Activated naive CD8-positive, alpha-beta T cell treated with anti-CD3 and anti-CD28 coated beads, Interleukin-2, amount 50 U/mL, for 24 hours (primary cell): ENCODE data around the gene MLLT3.
A peak's percentile ranks its signal among the peaks of the same experiment; 100 is the strongest.

Experiments
- ATAC-seq: fragments of 150-1000 bp; cut with Tn5 transposase; one replicate; pipeline ENCODE4 v1.10.0; 2021
- DNase-seq: peaks from one replicate; pipeline ENCODE4 v3.0.0; 2021
- H3K27ac Mint-ChIP-seq: one replicate; pipeline ENCODE4 v1.8.0; 2021; ENCODE audit warnings: mild to moderate bottlenecking, mixed read lengths
- H3K27me3 Mint-ChIP-seq: one replicate; pipeline ENCODE4 v1.8.0; 2021; ENCODE audit warnings: mixed read lengths
- H3K36me3 Mint-ChIP-seq: one replicate; pipeline ENCODE4 v1.8.0; 2021; ENCODE audit warnings: low read depth, mixed read lengths
- H3K4me1 Mint-ChIP-seq: one replicate; pipeline ENCODE4 v1.8.0; 2021; ENCODE audit warnings: mixed read lengths
- H3K4me3 Mint-ChIP-seq: one replicate; pipeline ENCODE4 v1.8.0; 2021; ENCODE audit warnings: mild to moderate bottlenecking, moderate library complexity, mixed read lengths
- H3K9me3 Mint-ChIP-seq: one replicate; pipeline ENCODE4 v1.8.0; 2021; ENCODE audit warnings: mixed read lengths

The MLLT3 gene

DNA sequence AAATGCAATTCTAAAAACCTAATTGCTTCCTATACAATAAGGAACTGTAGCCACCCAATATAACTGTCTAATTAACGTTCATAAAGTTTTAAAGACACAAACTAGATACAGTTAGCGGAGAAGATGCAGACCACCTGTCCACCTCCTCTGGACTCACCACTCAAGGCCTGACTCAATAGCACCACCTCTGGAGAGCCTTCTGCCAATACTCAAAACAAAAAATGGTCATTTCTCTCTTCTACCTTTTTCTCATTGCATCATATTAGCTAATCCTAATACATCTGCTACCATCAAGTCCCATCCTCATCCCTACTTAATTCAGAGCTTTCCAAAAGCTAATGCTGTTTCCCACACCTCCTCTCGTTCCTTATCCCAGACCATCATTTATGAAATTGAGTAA is 159.9 kb downstream of the MLLT3 start:
- no peak overlapping the region for H3K27ac Mint-ChIP-seq
- no peak overlapping the region for H3K4me3 Mint-ChIP-seq
- H3K27me3 Mint-ChIP-seq: no peaks in the 10 kb centered on the region
- no peaks in the 10 kb centered on the region for H3K9me3 Mint-ChIP-seq
- H3K36me3 Mint-ChIP-seq: no peaks in the 10 kb centered on the region
- ATAC-seq (no peak), DNase-seq (no peak)
- peaks cover 58% of the 10 kb centered on the region for H3K4me1 Mint-ChIP-seq

DNA sequence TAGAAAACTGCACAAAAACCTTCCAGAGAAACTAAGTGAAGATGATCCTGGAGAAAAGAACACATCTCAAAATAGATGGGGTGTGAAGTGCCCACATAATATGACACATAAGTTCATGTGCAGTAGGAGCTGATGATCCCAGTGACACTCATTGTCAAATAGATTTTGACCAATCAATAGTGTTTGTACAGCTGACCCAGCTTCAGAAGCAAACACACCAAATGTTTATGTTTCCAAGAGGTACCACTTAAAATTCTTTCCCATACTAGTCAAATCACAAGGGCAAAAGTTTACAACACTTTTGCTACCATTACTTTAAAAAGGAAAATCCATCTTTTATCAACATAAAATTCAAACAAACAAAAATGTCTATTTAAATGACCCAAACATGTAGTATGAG is 175.0 kb downstream of the MLLT3 start:
- Mint-ChIP-seq H3K27ac (no peak overlapping the region), H3K4me1 (peaks cover 27% of the 10 kb centered on the region), H3K4me3 (no peak overlapping the region), H3K9me3 (no peaks in the 10 kb centered on the region), H3K27me3 (no peaks in the 10 kb centered on the region), H3K36me3 (peaks cover 4% of the 10 kb centered on the region)
- no peak for DNase-seq
- no peak for ATAC-seq

DNA sequence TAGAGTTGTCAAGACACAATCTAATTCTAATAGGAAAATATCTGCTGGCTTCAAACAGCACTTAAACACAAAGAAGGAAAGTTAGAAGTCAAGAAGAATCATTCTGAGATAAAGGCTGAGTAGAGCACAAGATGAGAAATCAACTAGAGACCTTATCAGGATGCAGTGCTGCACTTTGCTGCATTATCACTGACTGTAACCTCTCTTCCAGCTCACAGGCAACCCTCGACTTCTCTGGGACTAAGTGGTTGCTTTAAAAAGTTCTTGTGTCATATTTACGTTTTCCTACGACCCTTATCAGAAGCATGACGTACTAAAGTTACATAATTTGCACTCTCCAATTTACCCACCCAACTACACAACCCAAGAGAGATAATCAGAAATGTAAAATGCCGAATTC is 176.1 kb downstream of the MLLT3 start:
- DNase-seq (no peak), ATAC-seq (no peak)
- Mint-ChIP-seq H3K4me1 (peaks cover 36% of the 10 kb centered on the region), H3K4me3 (no peak overlapping the region), H3K9me3 (no peaks in the 10 kb centered on the region), H3K27me3 (no peaks in the 10 kb centered on the region), H3K36me3 (peaks cover 4% of the 10 kb centered on the region), H3K27ac (no peak overlapping the region)

- DNase-seq (no peak), ATAC-seq (no peak)
- H3K36me3 Mint-ChIP-seq: peaks cover 11% of the 10 kb centered on the region
- peaks cover 64% of the 10 kb centered on the region for H3K4me1 Mint-ChIP-seq
- no peak overlapping the region for H3K4me3 Mint-ChIP-seq
- H3K27ac Mint-ChIP-seq: peak overlapping the region; percentile 77
- no peaks in the 10 kb centered on the region for H3K9me3 Mint-ChIP-seq
- H3K27me3 Mint-ChIP-seq: no peaks in the 10 kb centered on the region
Observed at GRCh38 chr9:20442461-20443319, 179.6 kb downstream of the MLLT3 start.

GRCh38 chr9:20441711-20442423 is 180.4 kb downstream of the MLLT3 start:
- peak; percentile 87 for ATAC-seq
- H3K27me3 Mint-ChIP-seq: no peaks in the 10 kb centered on the region
- no peaks in the 10 kb centered on the region for H3K9me3 Mint-ChIP-seq
- H3K27ac Mint-ChIP-seq: peak overlapping the region; percentile 77
- H3K36me3 Mint-ChIP-seq: peaks cover 8% of the 10 kb centered on the region
- no peak for DNase-seq
- H3K4me3 Mint-ChIP-seq: peak overlapping the region; percentile 50
- H3K4me1 Mint-ChIP-seq: peaks cover 63% of the 10 kb centered on the region

- Mint-ChIP-seq H3K4me1 (peaks cover 68% of the 10 kb centered on the region), H3K9me3 (no peaks in the 10 kb centered on the region), H3K27ac (peak overlapping the region; percentile 77), H3K4me3 (peak overlapping the region; percentile 50), H3K36me3 (peaks cover 7% of the 10 kb centered on the region), H3K27me3 (no peaks in the 10 kb centered on the region)
- no peak for ATAC-seq
- DNase-seq: no peak
Observed at GRCh38 chr9:20441166-20441565, 181.1 kb downstream of the MLLT3 start.

DNA sequence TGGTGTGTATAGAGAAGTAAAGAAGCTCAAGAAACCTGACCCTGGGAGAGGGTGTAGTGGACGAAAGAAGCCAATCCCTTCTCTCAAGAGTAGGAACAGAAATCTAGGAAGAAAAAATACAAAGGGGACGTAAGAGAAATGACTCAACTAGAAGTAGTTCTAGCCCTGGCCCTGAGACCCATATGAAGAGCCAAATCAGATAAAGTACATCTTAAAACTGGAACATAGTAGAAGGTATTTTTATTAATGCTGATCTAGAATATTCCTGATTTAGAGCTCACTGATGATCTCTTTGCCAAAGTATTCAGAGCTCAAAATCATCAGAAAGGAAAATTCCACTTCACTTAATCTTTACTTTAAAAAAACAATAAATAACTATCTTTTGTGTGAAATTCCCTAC is 184.8 kb downstream of the MLLT3 start:
- no peak overlapping the region for H3K27ac Mint-ChIP-seq
- peaks cover 50% of the 10 kb centered on the region for H3K4me1 Mint-ChIP-seq
- DNase-seq: no peak
- no peaks in the 10 kb centered on the region for H3K27me3 Mint-ChIP-seq
- H3K9me3 Mint-ChIP-seq: no peaks in the 10 kb centered on the region
- no peak for ATAC-seq
- H3K36me3 Mint-ChIP-seq: peaks cover 11% of the 10 kb centered on the region
- no peak overlapping the region for H3K4me3 Mint-ChIP-seq

GRCh38 chr9:20436476-20437195 is 185.7 kb downstream of the MLLT3 start:
- peak; percentile 38 for ATAC-seq
- no peak overlapping the region for H3K27ac Mint-ChIP-seq
- H3K4me1 Mint-ChIP-seq: peaks cover 41% of the 10 kb centered on the region
- H3K9me3 Mint-ChIP-seq: no peaks in the 10 kb centered on the region
- H3K4me3 Mint-ChIP-seq: no peak overlapping the region
- DNase-seq: no peak
- H3K36me3 Mint-ChIP-seq: peaks cover 11% of the 10 kb centered on the region
- no peaks in the 10 kb centered on the region for H3K27me3 Mint-ChIP-seq

DNA sequence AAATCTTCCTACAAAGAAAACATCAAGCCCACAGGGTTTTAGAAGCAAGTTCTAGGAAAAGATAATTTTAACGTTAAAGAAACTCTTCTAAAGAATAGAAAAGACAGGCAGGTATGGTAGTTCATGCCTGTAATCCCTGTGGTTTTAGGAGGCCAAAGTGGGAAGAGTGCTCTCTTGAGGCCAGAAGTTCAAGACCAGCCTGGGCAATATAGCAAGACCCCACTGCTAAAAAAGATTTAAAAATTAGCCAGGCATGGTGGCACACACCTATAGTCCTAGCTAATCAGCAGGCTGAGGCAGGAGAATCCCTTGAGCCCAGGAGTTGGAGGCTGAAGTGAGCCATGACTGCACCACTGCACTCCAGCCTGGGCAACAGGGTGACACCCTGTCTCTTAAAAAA is 193.3 kb downstream of the MLLT3 start:
- Mint-ChIP-seq H3K4me3 (no peak overlapping the region), H3K4me1 (peaks cover 7% of the 10 kb centered on the region), H3K36me3 (peaks cover 4% of the 10 kb centered on the region), H3K9me3 (no peaks in the 10 kb centered on the region), H3K27me3 (no peaks in the 10 kb centered on the region), H3K27ac (no peak overlapping the region)
- DNase-seq (no peak), ATAC-seq (no peak)

- no peaks in the 10 kb centered on the region for H3K36me3 Mint-ChIP-seq
- peaks cover 7% of the 10 kb centered on the region for H3K4me1 Mint-ChIP-seq
- DNase-seq (no peak), ATAC-seq (no peak)
- H3K27me3 Mint-ChIP-seq: no peaks in the 10 kb centered on the region
- H3K27ac Mint-ChIP-seq: no peak overlapping the region
- no peaks in the 10 kb centered on the region for H3K9me3 Mint-ChIP-seq
- H3K4me3 Mint-ChIP-seq: no peak overlapping the region
Observed at GRCh38 chr9:20427359-20427758, 194.9 kb downstream of the MLLT3 start.

- Mint-ChIP-seq H3K4me3 (no peak overlapping the region), H3K4me1 (peaks cover 9% of the 10 kb centered on the region), H3K9me3 (no peaks in the 10 kb centered on the region), H3K27me3 (no peaks in the 10 kb centered on the region), H3K27ac (no peak overlapping the region), H3K36me3 (no peaks in the 10 kb centered on the region)
- ATAC-seq (no peak), DNase-seq (no peak)
Observed at GRCh38 chr9:20426019-20426418, 196.3 kb downstream of the MLLT3 start.

- H3K4me1 Mint-ChIP-seq: peaks cover 22% of the 10 kb centered on the region
- DNase-seq (no peak), ATAC-seq (no peak)
- no peak overlapping the region for H3K4me3 Mint-ChIP-seq
- no peaks in the 10 kb centered on the region for H3K9me3 Mint-ChIP-seq
- no peaks in the 10 kb centered on the region for H3K36me3 Mint-ChIP-seq
- H3K27ac Mint-ChIP-seq: no peak overlapping the region
- H3K27me3 Mint-ChIP-seq: no peaks in the 10 kb centered on the region
Observed at GRCh38 chr9:20419533-20419932, 202.8 kb downstream of the MLLT3 start.

GRCh38 chr9:20418485-20418884 is 203.8 kb downstream of the MLLT3 start:
- Mint-ChIP-seq H3K4me3 (no peak overlapping the region), H3K27ac (no peak overlapping the region), H3K36me3 (peaks cover 6% of the 10 kb centered on the region), H3K9me3 (no peaks in the 10 kb centered on the region), H3K27me3 (no peaks in the 10 kb centered on the region), H3K4me1 (peaks cover 22% of the 10 kb centered on the region)
- DNase-seq (no peak), ATAC-seq (no peak)

DNA sequence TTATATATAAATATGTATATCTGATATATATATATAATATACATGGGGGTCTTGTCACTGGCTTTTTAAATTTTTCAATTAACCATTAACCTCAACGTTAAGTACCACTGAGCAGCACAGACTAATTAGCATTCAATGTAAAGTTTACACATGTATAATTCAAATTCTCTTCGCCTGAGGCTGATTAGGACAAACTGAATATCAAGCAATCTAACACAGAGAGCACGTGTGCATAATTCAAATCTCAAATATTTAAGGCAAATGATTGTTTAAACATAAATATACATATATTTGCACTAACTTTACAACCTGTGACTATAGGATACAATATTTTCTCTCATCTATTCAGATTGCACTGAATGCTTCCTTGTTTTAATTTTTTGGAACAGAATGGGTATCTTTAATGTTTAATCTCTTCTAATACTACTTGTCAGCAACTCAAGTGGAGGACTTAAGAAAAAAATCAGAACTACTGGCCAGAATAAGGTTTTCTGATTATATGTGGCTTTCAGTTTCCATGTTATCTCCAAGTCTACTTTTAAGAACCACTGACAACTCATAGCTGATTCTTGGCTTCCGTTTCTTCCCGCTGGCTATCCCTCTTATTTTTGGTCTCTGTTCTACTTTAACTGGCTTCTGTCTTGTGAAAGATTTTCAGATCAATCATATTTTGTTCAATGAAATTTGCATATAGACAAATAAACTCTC is 204.8 kb downstream of the MLLT3 start:
- DNase-seq: no peak
- peaks cover 24% of the 10 kb centered on the region for H3K4me1 Mint-ChIP-seq
- ATAC-seq: no peak
- H3K27me3 Mint-ChIP-seq: no peaks in the 10 kb centered on the region
- H3K27ac Mint-ChIP-seq: no peak overlapping the region
- H3K9me3 Mint-ChIP-seq: no peaks in the 10 kb centered on the region
- no peak overlapping the region for H3K4me3 Mint-ChIP-seq
- H3K36me3 Mint-ChIP-seq: peaks cover 14% of the 10 kb centered on the region
